IPS-18c (cell line): ENCODE data around the gene ZNF740.

Experiments
- H3K4me3 ChIP-seq: 2 replicates; pipeline ENCODE4 v1.7.0; 2013; ENCODE audit warnings: low read depth, mild to moderate bottlenecking, low read length, moderate library complexity; ENCODE audit not compliant: insufficient read depth
- H3K9me3 ChIP-seq: one replicate; pipeline ENCODE4 v1.6.1; 2013; ENCODE audit warnings: mild to moderate bottlenecking, low read length, moderate library complexity; ENCODE audit not compliant: control insufficient read depth, insufficient read depth

The ZNF740 gene

DNA sequence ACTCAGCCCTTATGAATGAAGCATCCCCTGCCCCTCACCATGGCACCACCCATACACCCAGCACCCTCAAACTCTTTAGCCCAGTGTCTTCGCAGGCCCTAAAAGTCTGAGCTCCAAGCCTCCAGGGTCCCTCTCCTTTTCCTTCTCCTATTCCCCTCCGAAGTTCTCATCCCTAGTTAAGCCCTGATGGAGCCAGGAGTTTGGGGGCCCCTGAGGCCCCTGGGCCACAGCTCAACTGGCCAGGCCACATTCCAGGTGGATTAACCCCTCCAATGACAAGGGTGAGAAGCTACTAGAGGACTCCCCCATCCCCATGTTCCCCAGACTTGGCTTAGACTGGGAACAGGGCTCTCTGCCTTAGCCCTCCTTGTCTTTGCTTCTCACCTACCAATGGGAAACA lies 48.9 kb downstream of the ZNF740 start:
- H3K4me3 ChIP-seq = no peak overlapping the region; the same call in 1 of the 2 replicates
- H3K9me3 ChIP-seq = no peaks in the 10 kb centered on the region

DNA sequence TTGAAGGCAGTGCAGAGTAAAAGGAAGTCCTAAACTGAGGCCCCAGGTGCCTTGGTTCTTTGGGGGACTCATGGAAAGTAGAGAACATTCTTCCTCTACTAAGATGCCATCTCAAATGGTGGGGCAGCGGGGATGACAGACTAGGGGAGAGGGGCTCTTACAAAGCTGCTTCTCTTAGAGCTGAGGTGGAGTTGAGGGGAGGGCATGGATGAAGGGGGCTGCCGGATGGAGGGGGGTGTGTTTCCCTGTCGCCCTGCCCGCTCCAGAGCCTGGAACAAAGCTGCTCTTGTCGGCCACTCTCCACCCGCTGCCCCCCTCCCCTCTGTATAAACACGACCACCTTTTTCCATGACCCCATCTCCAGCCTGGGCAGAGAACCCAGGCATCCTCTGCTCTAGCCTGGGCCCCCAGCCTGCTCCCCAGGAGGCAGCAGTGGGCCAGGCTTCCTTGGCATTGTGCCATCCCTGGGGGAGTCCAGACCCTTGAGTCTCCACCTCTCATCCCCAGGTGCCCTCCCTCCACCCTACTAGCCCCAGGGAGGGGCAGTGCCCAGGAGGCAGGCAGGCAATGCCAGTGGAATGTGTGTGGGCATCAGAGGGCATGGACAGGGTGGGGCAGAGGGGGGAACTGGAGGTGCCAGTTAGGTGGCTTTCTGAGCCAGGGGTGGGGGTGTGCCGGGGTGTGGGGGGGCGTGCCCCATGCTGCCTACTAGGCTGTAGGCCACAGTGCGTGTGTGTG lies 49.8 kb downstream of the ZNF740 start:
- H3K9me3 ChIP-seq = peaks cover 1% of the 10 kb centered on the region
- no peak overlapping the region for H3K4me3 ChIP-seq

DNA sequence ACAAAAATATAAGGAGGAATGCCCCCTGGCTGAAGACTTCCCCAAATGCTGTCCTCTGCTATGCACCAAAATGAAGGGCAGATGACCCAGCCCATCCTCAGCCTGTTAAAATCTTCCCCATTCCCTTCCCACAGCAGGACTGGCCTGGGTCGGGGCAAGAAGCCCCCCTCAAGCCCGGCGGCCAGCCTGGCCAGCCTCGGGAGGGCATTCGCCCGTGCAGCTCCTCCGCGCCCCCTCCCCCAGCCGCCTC lies 51.1 kb downstream of the ZNF740 start:
- Histone ChIP-seq H3K4me3 (peak overlapping the region; percentile 72), H3K9me3 (peaks cover 3% of the 10 kb centered on the region)

DNA sequence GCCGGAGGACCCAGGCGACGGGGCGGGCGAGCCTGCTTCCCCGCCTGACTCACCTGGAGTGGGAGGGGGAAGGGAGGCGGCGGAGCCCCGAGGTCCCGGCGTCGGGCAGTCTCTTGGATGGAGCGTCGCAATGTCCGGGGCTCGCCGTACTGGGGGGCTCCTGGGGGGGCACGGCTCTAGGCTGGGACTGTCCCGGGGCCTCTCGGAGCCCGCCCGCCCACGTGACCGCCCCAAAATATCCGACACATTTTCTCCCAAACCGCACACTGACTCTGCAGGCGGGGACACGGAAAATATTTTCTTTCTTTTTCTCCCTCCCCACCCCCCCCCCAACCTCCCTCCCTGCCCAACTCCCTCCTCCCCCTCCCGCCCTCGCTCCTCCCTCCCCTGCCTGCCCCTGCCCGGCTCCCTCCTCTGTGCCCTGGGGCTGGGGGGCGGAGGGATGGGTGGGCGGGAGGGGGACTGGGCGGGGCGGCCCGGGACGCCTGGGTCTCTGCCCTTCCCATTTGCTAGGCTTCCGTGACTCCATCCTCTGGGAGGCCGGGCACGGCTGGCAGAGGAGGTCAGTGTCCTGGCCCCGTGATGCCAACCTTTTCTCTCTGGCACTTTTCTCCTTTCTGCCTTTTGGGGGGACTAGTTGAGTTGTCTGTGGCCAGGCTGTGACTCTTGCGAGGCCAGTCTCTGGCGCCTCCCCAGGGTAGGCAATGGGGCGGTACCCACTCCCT lies 51.6 kb downstream of the ZNF740 start, which contains the start of gene RARG:
RARG (minus strand) TSS at position 289 of the 725 bp plus-strand sequence. CDS start 4,664 bp downstream, outside the sequence.
- Histone ChIP-seq H3K4me3 (peak within 1 kb of the TSS; percentile 72), H3K9me3 (peaks cover 3% of the 10 kb centered on the region)

DNA sequence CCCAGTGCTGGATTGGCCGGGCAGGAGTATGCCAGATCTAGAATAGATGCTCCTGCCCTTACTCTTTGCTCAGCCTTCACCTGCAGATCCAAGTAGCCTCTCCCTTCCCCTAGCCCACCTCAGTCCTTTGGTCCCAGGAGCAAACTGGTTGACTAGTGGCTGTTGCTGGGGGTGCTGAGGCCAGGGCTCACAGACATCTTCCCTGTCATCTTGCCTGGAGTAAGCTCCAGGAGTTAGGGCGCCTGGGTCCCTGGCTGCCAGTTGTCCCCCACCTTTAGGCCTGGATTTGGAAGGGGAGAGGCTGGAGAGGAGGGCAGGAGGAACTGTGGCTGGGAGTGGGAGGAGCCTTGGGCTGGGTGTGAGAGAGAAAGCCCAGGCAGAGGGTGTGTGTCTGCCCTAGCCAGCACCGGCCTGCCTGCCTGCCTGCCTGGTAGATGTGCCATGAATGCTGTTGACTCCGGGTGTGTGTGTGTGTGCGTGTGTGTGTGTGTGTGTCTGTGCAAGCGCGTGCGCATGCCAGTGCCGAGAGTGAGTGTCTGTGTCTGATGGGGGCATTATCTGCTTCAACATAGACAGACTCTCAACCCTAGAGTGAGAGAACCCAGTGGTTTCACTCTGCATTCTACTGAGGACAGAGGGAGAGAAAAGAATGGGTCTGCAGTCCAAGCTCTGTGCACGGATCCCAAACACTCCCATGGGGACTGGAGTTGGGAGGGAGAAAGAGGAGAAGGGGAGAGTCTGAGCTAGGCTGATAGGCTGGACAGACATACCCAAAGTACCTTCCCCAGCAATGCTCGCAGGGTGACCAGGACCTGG lies 52.3 kb downstream of the ZNF740 start:
- Histone ChIP-seq H3K9me3 (peaks cover 3% of the 10 kb centered on the region), H3K4me3 (peak overlapping the region; percentile 49; the same call in 1 of the 2 replicates)

DNA sequence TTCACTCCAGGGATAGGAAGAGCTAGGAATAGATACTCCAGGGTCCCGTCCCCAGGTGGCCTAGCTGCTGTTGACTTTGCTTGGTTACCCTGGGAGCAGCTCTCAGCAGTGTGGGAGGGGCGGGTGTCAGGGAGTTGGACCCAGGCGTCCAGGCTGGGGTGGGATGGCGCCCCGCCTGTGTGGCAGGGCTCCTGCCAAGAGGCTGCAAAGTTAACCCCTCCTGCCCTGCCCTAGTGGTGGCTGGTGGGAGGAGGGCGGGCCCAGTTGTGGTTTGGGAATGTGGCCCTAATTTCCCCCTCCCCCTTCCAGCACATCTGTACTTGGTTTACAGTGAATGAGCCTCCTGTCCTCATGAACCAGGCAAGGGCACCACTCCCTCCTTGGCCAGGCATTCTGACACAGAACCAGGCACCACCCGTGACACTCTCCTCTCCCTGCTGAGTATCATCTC lies 53.2 kb downstream of the ZNF740 start:
- peak overlapping the region; percentile 29; the same call in 1 of the 2 replicates for H3K4me3 ChIP-seq
- peaks cover 3% of the 10 kb centered on the region for H3K9me3 ChIP-seq

DNA sequence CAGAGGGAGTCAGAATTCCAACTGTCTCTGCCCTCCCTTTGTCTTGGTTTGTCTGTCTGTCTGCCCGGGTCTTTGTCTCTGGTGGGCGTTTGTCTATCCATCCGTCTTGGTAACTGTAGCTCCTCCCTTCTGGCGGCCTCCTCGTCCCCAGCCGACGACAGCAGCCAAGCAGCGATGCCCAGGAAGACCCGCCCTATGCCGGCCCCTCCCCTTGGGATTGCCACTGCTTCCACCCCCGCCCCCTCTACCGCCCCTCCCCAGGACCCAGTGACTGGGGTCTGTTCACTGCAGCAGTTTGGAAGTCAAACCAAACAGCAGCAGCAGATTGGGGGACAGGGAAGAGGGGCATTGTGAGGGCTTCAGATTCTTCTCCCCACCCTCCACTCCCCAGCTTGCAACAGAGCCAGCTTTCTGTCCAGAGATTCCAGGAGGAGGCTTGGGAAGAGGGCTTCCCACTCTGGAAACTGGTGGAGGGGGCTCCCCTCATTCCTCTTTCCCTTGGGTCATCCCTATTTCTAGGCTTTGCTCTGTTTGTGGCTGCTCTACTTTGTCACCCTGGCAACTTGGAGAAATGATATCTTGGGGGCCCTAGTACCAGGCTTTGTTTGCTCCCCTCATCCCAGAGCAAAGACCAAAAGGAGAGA lies 53.9 kb downstream of the ZNF740 start:
- Histone ChIP-seq H3K4me3 (peak overlapping the region; percentile 29; the same call in 1 of the 2 replicates), H3K9me3 (peaks cover 3% of the 10 kb centered on the region)

DNA sequence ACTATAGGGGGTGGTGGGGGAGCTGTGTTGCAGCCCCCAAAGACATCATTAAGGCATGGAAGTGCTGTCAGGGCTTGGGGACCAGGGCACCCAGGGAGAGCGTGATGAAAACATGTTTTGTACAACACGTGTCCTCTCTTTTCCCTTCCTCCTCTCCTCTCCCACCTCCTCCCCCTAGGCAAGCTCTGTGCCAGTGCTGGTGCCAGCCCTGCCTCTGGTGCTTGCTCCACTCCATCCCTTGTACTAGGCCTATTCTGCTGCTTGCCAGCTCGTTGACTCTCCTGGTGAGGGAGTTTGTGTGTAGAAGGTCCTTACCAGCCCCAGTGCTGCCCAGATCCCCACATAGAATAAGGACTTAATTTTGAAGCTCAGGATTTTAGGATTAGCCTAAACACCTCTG lies 54.6 kb downstream of the ZNF740 start:
- H3K9me3 ChIP-seq = peaks cover 3% of the 10 kb centered on the region
- H3K4me3 ChIP-seq = no peak overlapping the region

DNA sequence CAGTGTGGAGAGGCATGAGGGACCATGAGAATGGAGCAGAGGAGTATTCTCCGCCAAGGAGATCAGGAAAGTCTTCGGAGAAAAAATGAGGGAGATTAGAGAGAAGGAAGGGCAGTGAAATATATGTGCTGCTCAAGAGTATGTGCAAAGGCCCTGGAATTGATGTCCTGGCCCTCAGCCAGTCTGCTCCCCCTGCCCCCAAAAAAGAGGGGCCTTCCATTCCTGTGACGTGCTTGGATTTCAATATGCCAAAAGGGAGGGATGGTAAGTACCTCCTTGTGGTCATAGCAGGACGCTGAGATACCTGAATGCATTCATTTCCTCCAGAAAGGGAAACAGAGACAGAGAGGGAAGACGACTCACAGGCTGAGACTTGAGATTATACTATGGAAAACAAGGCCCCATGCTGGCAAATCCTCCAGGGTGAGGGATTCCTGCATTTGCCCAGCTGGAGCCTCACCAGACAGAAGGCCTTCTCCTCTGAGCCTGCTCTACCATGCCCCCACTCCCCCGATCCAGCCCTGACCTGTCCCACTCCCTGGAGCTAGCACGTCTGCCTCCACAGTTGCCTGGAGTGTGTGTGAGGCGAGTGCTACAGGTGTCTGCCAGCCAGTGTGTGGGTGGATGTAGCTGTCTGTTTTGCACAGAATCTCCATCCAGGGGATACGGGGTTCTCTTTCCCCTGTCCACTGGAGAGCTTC lies 55.4 kb downstream of the ZNF740 start:
- Histone ChIP-seq H3K4me3 (no peak overlapping the region), H3K9me3 (peaks cover 3% of the 10 kb centered on the region)

DNA sequence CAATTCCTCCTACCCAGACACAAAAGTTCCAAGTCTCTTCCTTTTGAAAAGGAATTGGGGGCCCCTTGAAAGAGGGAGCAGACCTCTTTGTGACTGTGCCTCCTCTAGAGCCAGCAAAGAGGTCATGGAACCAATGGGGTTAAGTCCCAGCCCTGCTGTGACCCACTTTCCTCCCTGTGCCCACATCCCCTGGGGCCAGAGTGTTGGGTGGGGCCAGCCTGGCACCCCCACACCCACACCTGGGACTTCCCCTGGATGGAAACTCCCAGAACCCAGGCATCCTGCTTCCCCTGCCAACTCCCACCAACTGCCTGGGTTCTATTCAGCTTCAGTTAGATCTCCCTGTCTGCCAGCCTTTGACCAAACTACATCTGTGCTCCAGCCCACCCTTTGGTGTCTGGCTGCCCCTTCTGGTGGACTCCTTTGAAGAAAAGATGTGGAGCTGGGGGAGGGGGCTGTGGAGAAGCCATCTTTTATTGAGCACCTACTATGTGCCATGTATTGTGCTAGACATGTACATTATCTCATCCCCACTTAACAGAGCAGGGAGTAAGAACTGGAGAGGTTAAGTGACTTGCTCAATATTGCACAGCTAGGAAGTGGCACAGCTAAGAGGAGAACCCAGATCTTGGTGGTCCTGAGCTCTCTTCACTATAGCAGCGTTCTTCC lies 56.1 kb downstream of the ZNF740 start:
- Histone ChIP-seq H3K4me3 (no peak overlapping the region), H3K9me3 (peaks cover 3% of the 10 kb centered on the region)

DNA sequence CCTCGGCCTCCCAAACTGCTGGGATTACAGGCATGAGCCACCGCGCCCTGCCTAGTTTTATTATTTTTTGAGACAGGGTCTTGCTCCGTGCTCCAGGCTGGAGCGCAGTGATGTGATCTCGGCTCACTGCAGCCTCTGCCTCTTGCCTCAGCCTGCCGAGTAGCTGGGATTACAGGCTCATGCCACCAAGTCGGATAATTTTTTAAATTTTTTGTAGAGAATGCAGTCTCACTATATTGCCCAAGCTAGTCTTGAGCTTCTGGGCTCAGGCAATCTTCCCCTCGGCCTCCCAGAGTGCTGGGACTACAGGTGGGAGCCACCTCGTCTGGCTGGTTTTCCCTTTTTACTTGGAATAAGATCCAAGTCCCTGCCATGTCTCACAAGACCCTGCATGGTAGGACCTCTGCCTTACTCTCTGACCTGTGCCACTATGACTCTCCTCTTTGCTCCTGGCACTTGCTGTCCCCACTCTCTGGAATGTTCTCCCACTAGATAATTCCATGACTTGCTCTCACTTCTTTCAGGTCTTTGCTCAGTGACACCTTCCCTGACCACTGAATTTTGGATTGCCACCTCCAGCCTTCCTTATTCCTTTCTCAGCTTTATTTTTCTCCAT lies 59.2 kb downstream of the ZNF740 start:
- Histone ChIP-seq H3K4me3 (no peak overlapping the region), H3K9me3 (peaks cover 3% of the 10 kb centered on the region)

DNA sequence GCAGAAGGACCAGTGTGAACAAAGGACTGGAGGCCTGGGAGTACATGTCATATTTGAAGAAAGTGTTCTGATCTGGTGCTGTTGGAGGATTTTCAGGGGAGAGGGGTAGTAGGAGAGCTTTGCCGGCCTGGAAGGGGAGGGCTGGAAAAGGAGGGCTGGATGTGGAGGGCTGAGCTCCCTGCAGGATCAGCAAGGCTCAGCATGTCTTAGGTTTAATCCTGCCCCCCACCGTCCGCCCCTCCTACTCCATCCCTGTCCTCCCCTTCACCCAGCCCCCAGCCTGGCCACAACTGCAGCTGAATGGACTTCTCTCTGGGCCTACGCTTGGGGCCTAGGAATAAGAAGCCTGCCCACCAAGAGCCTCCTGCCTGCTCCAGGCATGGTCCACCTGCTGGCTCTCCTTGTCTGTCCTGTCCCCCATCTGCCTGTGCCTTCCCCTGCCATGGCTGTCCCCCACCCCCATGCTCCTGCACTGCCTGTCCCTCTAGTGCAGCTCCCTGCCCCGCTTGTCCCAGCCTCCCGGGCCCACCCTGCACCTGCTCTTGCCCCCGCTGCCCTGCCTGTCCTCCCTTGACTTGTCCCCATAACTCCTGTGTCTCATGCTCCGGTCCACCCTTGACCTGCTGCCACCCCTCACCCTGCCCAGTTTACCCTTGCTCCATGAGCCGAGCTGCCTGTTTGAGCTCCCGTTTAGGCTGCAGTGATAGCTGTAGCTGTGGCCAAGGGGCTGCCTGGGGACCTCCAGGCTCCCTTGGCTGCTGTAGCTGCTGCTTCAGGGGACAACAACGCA lies 61.3 kb downstream of the ZNF740 start:
- Histone ChIP-seq H3K9me3 (no peaks in the 10 kb centered on the region), H3K4me3 (no peak overlapping the region)

DNA sequence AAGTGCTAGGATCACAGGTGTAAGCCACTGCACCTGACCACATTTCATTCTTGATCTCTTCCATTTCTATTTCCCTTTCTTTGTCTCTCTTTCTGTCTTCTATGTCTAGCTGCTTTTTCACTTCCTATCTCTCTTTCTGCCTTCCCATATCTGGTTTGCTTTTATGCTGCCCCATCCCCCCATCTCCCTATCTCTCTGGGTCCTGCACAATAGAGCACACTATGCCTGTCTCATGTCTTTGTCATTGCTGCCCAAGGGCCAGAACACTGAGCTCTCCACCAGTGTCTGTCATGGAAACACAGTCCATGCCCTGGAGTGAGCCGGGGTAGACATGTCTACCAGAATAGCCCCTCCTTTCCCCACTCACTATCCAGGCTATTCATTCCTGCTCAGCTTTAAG lies 63.8 kb downstream of the ZNF740 start:
- no peak overlapping the region for H3K4me3 ChIP-seq
- H3K9me3 ChIP-seq = no peaks in the 10 kb centered on the region
